Stimulated activated CD8-positive, alpha-beta memory T cell treated with anti-CD3 and anti-CD28 coated beads, Interleukin-12 subunit alpha, Interleukin-12 subunit beta, amount 100 ng/mL, for 4 hours (primary cell): ENCODE measurements around the gene SERGEF.

Experiments used
- DNase-seq: peaks from one replicate; pipeline ENCODE4 v3.0.0-alpha.2; 2020; ENCODE audit warnings: low read depth

Gene SERGEF

GRCh38 chr11:17813391-17814059 is 199.3 kb downstream of the SERGEF start:
- DNase-seq: no peak

DNA sequence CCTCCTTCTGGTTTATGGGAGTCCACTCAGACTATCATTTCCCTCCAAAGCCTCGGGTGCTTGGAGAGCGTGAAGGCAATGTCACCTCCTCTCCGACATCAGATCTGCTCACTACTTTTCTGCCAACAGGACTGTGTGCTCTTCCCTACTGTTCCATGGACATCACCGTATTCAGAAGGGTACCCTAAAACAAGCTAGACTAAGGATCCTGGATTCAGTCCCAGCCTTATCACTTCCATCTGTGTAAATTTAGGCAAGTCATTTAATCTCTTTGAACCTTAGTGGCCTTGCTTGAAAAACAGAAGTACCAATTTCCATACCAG is 200.0 kb downstream of the SERGEF start:
- no peak for DNase-seq

GRCh38 chr11:17812091-17812864 is 200.6 kb downstream of the SERGEF start:
- DNase-seq: no peak

GRCh38 chr11:17811352-17811751 is 201.5 kb downstream of the SERGEF start:
- no peak for DNase-seq

GRCh38 chr11:17810746-17811145 is 202.1 kb downstream of the SERGEF start:
- no peak for DNase-seq

- no peak for DNase-seq
These were observed 202.8 kb downstream of the SERGEF start for GRCh38 chr11:17810041-17810440.

GRCh38 chr11:17807034-17807433 is 205.8 kb downstream of the SERGEF start:
- DNase-seq: no peak

DNA sequence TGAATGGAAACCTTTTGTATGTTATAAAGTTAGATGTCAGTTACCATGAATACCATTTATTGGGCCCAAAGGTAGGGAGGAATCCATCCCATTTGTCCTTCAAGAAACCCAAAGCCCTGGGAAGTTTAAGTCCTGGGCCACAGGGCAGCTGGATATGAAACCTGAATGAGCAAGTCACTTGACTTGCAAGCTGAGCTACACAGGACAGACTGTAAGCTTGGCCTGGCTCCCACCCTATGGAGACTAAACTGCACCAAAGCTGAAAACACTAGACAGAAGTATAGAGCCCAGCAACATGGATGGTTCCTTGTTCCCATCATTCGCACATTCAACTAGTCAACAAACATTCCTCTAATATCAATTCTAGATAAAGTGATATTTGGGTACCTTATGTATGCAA is 207.0 kb downstream of the SERGEF start:
- DNase-seq: no peak

GRCh38 chr11:17805043-17805442 is 207.8 kb downstream of the SERGEF start:
- no peak for DNase-seq

- no peak for DNase-seq
These were observed 209.0 kb downstream of the SERGEF start for GRCh38 chr11:17803754-17804334.

DNA sequence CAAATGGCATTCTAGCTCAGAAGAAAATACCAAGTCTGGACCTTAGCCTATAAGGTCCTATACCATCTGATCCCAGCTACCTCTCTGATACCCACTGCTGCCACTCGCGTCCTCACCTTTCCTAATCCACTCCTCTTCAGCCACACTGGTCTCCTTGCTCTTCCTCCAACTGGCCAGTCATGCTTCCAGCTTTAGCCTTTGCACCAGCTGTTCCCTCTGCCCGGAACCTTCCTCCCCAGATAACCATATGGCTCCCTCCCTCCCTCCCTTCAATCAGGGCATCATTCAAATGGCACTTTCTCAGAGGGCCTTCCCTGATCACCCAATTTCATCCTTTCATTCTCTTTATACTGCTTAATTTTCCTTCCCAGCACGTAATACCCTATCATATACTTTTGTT is 210.4 kb downstream of the SERGEF start:
- no peak for DNase-seq

DNA sequence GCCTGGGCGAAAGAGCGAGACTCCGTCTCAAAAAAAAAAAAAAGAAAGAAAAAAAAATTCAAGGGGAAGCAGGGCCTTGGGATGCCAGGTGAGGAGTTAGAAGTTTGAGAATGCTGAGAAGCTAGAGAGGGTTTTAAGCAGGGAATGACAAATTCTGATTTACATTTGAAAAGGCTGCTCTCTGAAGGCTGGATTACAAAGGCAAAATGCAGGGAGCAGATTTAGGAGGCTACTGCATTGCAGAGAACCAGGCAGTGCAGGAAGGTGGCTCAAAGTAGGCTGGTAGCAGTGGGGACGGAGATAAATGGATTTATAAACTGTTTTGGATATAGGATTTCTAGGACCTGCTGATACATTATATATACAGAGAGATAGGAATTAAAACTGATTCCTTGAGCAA is 211.7 kb downstream of the SERGEF start:
- DNase-seq: no peak

DNA sequence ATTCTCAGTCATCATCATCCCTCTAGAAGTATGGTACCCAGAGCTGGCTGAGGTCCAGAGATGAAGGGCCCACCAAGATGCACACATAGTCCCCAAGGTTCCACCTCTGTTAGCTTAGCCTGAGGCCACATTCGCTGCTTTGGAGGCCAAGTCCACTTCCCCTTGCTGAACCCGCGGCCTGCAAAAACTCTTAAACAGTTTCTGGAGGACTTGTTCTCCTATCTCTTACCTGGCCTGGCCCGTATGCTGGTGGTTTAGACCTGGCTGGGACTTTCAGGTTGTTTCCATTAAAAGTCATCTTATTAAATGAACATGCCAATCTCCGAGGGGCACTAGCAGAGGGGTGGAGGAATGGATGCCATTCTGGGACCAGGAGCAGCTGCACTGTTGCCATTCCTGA is 213.7 kb downstream of the SERGEF start:
- no peak for DNase-seq

GRCh38 chr11:17798716-17799115 is 214.1 kb downstream of the SERGEF start:
- DNase-seq: no peak

- no peak for DNase-seq
These were observed 214.6 kb downstream of the SERGEF start for GRCh38 chr11:17798253-17798652.

DNA sequence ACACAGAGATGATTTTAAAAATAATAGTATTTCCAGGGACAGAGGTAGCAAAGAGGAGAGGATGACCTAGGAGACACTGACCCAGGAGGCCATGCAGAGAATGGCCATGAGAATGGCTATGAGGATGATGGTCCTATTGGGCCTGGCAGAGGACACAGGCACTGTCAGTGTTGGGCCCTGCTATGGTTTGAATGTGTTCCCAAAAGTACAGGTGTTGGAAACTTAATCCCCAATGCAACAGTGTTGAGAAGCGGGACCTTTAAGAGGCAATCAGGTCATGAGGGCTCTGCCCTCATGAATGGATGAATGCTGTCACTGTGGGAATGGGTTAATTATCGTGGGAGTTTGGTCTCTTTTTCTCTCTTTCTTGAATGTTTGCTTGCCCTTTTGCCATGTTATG is 216.7 kb downstream of the SERGEF start:
- DNase-seq: no peak

DNA sequence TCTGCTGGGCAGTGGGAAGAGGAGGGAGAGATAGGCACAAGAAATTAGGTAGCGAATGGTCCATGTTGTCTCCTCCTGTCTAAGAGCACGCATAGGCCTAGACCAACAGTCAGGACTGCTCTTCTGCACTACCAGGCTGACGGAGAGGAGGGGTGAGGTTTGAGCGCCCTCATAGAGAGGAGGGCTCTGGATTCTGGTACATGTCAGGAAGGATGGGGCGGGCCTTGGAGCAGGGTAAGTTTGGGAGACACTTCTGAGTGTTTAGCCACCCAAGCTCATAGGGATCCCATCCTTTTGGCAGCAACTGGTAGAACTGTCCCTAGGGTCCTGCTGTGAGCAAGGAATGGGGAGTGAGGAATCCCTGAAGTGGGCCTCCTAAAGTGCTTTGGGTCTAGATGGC is 217.9 kb downstream of the SERGEF start:
- DNase-seq: no peak

DNA sequence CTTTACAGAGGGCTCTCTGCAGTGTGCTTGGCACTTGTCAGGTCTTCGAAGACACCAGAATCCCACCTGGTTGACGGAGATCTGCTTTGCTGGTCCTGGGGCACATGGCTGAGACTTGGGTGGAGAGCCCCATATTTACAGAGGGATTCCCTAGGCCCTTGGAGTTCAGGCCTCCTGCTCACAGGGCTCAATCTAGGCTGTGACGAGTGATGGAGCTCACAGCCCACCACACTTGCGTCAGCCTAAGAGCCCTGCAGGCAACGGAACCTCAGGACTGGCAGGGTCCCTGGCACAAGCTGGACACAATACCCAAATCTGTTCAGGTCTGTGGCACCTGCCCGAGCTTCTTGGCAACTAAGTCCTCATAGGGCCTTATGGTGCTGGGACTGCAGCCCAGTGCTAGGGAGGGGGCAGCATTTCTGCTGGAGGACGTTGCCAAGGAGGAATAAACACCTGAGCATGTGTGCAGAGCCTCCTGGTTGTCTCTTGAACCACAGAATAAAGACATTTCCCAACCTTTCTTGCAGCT is 219.1 kb downstream of the SERGEF start:
- DNase-seq: no peak

GRCh38 chr11:17792161-17792560 is 220.7 kb downstream of the SERGEF start:
- DNase-seq: no peak

DNA sequence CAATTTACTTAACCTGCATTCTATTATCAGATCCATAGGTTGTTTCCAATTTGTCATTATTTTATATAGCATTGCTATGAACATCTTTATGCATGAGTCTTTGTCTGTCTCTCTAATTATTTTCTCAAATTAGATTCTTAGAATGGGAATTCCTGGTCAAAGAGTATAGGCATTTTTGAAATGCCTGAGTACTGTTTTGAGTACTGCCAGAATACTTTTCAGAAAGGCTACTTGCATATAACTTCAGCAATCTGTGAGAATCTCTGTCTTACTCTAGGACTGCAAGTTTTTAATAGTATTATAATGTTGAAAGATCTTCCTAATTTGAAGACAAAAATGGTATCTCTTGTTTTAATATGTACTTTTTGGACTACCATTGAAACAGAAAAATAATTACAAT is 221.7 kb downstream of the SERGEF start:
- DNase-seq: no peak

DNA sequence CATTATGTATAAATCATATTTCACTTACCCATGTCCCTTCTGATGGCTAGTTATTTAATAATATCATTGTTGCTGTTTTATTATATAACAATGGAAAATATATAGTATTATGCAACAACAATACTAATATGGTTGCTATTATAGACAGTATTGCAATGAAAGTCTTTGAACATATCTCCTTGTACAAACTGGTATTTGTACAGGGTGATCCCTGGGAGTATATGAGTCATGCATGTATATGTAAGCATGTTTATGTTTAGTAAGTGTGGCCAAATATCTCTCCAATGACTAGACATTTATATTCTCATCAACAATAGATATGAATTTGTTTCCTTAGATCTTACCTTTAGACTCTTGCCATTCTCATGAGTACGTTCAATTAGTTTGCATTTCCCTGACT is 222.4 kb downstream of the SERGEF start:
- DNase-seq: no peak

- DNase-seq: no peak
These were observed 224.8 kb downstream of the SERGEF start for GRCh38 chr11:17788084-17788483.

DNA sequence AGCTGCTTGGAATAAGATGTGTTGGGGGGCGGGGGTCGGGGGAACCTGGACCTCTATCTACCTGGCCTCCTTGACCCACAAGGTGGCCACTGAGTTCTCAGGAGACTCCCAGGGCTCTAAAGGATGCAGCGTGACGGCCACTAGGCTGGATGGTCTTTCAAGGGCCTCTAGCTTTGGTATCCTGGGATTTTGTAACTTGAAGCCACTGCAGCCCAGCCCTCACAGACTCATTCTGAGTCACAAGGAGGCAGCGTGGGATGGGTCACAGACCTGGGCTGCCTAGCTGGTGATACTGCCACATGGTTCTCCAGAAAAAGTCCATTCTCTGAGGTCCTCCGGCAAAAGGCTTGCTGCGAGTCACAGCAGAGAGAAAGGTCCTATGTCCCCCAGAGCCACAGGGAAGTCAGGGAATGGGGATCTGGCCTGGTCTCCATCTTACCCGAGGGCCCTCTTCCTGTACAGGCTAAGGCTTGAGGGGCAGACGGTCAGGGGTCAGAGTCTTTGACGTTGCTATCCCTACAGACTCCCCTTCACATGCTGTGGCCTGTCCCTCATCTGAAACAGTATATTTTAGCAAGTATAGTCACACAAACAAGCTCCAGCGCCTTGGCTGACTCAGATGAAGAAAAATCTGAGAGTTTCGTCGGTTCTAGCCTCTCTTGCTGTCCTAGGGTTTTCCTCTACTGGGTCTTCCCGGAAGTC is 225.9 kb downstream of the SERGEF start:
- DNase-seq: no peak
